Renal cortical epithelial cell (primary cell): ENCODE results near the gene MIER3. TPM values are rescaled to one million over a fixed set of nuclear protein-coding genes. Genes with fewer than 3 reads are reported as not detected.
"Not testable (repeated sequence)": the region's sequence is repeated elsewhere in the genome, so short reads cannot be mapped to it uniquely, and the experiment has no call there.

Experiments
- DNase-seq: peaks from one replicate; pipeline ENCODE4 v3.0.0-alpha.2; 2011; ENCODE audit warnings: low read depth
- total RNA-seq: library from RNA; depleted of rRNA; stranded (reverse); fragments of >200 nt; gene quantifications from 2 replicates; pipeline ENCODE4 v1.2.3, GENCODE V29; 2014

Gene MIER3, protein sequence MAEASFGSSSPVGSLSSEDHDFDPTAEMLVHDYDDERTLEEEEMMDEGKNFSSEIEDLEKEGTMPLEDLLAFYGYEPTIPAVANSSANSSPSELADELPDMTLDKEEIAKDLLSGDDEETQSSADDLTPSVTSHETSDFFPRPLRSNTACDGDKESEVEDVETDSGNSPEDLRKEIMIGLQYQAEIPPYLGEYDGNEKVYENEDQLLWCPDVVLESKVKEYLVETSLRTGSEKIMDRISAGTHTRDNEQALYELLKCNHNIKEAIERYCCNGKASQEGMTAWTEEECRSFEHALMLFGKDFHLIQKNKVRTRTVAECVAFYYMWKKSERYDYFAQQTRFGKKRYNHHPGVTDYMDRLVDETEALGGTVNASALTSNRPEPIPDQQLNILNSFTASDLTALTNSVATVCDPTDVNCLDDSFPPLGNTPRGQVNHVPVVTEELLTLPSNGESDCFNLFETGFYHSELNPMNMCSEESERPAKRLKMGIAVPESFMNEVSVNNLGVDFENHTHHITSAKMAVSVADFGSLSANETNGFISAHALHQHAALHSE
- total RNA-seq = 28.5 and 43.5 TPM in 2 replicates

DNA sequence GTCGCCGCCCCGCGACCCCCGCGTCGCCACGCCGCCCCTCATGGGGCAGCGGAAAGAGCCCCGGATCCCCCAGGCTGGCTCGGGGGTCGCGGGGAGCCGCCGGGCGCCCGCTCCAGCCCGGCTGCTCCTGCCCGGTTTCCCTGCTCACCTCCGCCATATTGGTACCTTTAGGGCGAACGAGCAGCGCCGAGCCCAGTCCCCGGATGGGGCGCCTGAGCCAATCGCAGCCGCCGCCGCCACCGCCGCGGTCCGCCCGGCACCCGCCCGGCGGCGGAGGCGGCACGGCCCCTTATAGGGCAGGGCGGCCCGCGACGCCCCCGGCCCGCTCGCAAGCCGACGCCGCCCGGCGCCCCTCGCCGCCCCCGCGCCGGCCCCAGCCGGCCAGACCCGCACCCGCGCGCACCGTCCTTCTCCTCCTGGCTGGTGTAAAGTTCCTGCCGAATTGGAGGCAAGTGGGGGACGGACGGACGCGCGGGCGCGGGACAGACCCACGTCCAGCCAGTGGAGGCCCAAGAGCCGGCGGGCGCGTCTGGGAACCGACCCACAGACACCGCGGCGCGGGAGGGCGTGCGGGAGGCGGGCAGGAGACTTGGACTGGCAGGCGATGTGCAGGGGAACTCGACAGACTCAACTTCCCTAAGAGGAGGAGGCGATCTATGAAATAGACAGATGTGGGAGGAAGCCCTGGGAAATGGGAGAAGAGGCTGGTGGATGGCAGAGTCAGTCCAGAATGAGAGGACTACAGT lies at the start of gene MIER3:
Gene MIER3, minus strand, starts transcription at position 178 of the 746 bp plus-strand sequence. Its CDS starts 21 bp downstream, at position 157.
- DNase-seq = peak; percentile 15

DNA sequence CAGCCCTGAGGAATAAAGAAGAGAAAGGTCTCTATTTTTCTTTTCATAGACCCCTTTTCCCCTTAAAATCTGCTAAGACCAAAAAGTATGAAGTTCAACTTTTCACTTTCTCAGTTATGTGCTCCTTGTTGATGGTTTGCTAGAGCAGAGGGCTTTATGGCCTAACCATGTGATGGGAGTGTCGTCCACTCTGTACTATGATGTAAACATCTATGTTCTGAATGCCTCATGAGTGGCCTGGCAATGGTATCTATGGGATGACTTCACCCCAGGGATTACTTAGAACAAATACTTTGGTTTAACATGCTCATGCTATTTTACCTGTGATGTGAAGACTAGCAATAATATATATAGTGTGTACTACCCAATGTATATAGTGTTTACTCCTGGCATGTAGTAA lies 43.7 kb upstream of the MIER3 start:
- DNase-seq = no peak

DNA sequence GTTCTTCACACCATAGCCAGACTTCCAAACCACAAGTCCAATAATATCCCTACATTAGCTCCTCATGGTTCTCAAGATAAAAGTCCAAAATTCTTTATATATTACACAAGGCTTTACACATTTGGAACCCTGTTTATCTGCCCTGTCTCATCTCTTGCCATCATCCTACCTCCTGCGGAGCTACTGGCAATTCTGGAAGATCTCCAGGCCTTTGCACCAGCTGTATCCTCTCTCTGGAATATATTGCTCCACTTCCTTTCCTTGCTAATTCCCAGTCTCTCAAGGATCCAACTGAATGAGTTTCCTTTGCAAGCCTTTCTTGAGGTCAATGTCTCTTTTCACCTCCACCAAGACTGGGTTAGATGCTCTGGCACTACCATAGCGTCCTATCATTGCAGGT lies 41.3 kb upstream of the MIER3 start:
- no peak for DNase-seq

DNA sequence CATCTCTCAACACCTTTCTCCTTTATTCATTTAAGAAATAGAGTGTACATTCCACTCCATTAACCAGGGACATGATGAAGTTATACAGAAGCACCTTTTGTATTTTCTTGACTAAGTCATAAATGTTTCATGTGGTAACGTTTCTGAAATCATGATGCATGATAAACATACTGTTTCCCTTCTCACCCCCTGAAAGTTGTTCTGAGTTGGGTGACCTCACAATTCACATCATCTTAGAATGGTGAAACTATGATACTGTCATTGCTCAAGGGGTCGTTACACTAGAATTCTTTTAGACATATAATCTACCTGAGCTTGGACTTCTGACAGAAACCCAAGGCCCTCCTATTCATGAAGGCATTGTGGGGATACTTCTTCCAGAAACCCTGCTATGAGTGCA lies 37.8 kb upstream of the MIER3 start:
- DNase-seq = no peak

DNA sequence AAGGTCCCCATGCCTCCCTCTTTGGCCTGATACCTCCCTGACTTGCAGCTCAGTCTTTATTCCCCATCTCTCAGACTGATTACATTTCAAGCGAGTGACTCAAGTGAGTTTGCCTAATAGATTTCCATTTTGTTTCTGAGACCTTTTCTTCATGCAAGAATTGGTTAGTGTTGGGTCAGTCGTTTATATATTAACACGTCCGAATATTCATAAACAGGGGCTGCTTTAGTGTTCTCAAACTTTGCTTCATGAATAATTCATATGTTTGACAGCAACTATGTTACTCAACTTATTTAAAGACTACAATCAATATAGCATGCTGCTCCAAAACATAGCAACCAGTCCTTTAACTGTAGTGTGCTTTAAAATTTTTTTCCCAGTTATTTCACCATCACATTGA lies 36.6 kb upstream of the MIER3 start:
- peak; percentile 74 for DNase-seq

DNA sequence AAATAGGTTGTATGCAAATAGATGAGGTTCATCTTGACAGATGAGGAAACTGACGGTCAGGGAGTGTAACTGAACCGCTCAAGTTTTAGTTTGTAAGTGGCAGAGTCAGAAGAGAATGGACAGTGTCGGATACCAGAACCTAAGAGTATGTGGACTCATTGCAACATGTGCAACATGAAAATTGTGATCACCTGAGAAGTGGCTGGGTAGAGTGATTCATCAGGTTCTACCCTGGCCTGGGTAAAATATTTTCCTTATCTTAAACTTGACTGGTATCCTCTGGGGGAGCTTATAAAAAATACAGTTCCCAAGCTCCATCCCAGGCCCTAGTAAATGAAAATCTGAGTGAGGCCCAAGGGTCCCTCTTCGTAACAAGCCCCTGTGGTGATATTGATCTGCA lies 35.2 kb upstream of the MIER3 start:
- DNase-seq = peak; percentile 17

DNA sequence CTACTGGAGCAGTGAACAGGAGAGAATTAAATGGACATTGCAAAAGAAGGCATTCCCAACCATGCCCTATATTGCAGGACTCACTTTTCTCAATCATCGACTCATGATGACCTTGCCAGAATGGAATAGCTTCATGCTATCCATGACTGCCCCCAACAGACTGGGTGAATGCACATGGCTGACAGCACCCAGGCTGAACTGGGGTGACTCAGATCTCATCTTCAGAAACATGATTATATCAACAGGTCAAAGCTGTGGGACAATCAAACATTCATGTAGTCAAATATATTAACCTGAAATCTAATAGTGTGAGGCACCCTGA lies 34.7 kb upstream of the MIER3 start:
- peak; percentile 90 for DNase-seq

DNA sequence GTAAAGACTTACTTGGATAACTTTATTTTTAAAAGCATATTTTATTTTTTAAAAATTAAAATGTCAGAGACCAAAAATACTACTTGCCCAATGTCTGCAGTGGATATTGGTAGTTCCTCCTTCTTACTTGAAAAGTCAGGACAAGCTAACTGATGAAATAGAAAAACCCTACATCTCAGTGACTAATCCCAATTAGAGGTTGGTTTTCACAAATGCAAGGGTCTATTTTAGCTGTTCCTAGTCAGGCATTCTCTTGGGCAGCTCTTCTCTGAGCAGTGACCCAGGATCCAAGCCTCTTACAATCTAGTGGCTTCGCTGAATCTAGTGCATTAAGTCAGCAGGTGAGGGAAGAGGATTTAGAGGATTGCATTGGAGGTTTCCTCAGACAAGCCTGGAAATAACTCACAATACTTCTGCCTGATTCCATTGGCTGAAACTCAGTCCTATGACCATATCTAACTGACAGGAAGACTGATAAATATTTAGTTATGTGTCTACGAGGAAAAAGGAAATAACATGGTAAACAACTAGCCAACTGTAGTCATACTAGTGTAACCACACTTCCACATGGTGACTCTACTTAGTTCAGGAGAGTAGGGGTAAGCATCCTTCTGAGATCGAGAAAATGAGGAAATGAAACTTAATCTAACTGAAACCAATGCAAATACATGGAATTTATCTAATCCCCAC lies 34.2 kb upstream of the MIER3 start:
- DNase-seq = peak; percentile 63

DNA sequence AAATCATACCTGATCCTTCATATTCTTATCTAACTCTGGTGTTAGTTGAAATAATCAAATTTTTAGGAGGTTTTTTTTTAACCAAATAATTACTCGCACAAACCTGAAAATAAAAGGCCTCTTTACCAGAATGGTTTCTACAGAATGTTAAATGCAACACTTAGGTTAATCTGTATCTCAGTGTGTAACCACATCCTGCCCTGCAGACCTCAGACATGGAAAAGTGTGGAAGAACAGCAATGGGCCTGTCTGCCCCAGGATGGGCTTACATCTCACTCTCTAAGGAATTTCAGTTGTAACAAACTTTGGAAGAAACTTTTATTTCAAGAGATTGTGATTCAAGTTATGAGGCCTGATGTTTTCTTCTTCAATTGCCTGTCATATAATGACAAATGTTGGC lies 32.5 kb upstream of the MIER3 start:
- peak; percentile 78 for DNase-seq

DNA sequence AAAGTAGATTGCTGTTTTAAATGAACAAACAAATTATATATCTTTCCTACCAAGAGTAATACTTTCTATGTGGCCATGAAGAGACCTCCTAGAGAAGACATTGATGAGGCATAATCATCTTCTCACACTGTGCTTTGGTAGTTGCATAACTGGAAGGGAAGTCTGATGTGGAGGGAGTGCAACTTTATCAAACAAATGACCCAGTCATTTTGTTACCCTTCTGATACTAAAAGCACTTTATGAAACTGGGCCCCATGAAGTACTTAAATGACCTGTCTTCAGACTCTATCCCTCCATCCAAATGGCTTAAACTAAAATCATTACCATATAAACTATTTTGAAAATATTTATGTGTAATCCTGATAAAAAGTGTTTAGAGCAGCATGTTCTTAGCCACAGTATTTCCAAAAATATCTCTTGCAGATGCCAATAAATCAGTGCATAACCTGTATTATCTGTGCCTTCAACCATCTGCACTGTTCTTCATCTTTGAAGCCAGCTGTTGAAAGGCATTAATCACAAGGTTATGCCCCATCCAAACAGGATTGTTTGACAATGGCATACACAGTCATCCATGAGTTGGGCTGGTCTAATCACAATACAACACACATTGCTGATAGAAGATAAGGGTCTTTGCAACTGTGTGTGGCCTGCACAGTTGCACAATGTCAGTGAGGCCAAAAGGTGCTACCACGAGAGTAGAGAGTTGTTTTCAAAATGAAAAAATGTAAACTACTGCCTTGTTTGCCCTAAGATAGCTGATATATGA lies 31.9 kb upstream of the MIER3 start:
- peak; percentile 41 for DNase-seq

DNA sequence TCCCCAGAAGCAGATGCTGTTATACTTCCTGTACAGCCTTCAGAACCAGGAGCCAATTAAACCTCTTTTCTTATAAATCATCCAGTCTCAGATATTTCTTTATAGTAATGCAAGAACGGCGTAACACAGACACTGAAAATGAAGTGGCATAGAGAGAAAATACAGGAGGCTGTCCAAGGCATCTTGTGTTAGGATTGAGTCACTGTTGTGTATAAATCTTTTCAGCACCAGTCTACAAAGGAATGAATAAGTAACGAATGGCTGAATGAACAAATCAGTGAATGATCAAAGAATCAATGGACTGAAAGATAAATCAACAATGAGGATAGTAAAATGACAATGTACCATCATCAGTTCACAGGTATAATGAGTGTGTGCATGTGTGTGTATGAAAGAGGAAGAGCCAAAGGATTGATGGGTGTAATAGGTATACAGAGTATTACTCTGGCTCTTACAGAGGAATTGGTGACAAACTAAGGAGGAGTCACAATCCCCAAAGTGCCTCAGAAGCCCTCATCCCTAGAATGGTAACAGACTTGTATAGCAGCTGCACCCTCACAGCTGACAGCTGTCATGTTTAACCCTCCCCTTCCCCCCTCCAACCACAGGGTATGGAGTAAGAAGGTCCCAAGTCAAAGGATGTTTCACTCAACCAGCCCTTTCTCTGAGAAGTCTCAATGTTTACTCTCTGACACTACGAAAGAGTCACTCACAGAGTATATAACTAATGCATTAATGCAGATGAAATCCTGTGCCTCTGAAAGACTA lies 29.8 kb upstream of the MIER3 start:
- DNase-seq = peak; percentile 68

DNA sequence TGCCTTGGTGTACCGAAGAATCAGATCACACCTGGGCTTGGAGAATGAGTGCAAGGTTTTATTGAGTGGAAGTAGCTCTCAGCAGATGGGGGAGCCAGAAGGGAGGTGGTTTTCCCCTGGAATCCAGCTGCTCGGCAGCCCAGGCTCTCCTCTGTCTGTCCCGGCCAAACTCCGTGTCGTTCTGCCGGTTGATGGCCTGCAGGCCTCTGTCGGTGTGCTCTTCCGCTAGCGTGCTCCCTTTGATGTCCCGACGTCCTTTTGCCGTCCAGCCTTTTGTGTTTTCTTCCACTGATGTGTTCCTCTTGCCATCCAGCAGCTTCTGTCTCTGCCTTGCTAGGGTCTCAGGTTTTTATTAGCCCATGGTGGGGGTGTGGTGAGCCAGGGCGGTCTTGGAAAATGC lies 28.0 kb upstream of the MIER3 start:
- DNase-seq = no peak

DNA sequence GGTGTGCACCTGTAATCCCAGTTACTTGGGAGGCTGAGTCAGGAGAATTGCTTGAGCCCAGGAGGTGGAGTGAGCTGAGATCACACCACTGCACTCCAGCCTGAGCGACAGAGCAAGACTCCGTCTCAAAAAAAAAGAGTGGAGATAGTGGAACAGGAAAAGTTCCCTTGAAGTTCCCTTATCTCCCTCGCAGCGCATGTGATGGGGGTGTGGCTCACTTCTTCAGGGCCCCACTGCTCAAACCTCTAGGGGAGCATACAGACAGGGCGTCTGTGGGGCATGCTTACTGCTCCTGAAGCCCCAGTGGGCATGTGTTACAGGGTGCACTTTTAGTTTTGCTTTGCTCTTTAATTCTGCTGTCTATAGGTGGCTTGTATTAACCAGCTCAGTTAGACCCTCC lies 27.6 kb upstream of the MIER3 start:
- DNase-seq = not testable (repeated sequence)

DNA sequence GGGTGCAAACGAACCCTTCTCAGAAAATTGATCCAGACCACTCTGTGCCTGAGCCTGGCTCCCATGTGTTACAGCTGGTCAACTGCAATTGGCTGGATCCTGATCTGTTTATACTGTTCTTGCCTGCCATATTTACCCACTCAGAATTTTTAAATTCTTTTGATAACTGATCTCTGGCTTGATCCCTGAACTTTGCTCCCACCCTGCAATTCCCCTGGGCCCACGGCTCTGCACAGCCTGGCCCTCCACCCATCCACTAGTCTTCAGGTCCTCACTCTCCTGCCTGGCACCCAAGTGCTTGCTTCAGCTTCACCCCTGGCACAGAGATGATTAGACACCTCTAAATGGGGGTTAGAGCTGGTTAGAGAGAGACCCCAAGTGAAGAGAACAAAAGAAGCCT lies 25.9 kb upstream of the MIER3 start:
- DNase-seq = no peak

DNA sequence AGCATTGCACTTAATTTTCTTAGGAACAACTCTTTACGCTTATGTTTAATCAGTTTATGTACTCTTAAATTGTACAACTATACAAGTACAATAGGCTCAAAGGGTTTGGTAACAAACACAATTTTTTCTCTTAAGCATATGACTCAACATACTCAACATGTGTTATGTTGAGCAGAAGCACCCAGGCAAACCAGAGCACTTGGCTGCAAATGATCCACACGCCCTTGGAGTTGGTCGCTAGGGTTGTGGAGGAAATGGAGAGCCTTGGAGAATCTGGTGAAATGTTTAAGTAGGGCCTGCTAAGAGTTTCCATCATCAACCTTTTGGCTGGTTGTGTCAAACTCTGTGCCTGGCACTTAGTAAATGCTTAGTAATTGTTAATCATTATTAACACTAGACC lies 25.1 kb upstream of the MIER3 start:
- DNase-seq = peak; percentile 49

DNA sequence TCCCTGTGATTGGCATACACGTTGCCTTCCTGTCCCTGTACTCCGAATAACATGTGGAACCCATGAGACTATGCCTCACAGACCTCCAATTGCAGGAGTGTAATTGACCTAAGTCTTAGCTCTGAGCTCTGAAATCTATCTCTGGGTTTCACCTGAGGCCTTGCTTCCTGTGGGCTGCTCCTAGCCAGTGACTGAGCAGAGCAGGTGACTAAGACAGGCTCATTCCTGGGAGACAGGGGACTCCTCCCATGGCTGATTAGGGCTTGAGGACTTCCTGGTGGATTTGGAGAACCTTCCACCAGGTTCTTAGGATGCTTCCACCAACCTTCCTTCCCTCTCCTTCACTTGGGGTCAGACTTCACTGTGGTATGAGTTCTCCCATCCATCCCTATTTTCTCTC lies 22.3 kb upstream of the MIER3 start:
- no peak for DNase-seq

DNA sequence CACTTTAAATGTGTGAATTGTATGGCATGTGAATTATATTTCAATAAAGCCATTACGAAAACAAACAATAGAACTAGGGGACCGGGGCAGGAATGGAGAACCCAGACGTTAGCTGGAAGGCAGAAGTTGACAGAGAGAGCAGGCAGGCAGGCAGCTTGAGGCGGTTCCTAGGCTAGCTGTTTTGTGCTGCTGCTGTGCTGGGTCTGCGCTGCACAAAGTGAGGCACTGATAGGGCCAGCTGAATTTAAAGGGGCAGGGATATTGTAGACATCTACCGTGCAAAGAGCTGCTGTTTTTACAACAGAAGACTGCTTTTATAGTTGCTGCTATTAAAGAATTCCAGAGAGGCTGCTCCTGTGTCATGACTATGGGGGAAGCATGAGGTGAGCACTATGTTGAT lies 21.6 kb upstream of the MIER3 start:
- DNase-seq = no peak

DNA sequence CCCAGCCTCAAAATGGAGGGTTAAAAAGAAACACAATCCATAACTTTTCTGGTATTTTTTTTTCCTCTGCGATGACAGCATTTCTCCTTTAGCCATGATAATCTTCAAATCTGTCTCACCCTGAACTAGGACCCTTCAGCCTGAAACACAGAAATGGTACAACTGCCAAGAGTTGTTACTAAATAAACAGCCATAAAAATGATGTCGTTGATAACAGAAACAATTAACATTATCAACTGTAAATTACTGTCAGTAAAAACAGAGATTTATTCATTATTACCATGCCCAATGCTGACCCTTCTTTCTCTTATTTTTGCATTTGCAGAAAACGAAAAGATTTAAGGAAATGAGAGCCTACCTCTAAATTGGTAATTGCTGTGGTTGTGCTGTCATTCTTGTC lies 19.4 kb upstream of the MIER3 start:
- no peak for DNase-seq

DNA sequence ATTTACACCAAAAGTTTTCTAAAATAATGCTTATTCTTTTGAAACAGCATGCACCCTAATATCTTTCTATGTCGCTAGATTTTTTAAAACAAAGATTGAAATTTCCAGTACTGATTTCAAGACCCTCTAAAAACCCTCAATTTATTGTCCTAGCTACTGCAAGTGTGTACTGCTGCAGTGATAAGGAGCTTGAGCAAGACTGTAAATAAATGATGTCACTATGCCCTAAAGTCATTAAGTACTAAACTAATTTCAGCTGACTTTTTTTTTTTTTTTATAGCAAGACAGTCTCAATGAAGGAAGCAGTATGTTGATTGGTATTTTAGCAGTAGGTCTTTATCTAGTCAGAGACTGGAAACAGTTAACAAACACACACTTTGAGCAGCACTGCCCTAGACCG lies 12.2 kb upstream of the MIER3 start:
- peak; percentile 40 for DNase-seq

DNA sequence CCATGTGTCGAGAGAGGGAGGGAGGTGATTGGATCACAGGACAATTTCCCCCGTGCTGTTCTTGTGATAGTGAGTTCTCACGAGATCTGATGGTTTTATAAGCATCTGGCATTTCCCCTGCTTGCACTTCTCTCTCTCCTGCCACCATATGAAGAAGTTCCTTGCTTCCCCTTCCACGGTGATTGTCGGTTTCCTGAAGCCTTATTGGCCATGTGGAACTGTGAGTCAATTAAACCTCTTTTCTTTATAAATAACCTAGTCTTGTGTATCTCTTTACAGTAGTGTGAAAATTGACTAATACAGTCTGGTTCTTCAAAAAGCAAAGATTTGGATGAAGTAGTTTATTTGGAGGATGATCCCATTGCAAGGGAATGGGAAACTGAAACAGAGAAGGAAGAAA lies 11.3 kb upstream of the MIER3 start:
- DNase-seq = no peak

DNA sequence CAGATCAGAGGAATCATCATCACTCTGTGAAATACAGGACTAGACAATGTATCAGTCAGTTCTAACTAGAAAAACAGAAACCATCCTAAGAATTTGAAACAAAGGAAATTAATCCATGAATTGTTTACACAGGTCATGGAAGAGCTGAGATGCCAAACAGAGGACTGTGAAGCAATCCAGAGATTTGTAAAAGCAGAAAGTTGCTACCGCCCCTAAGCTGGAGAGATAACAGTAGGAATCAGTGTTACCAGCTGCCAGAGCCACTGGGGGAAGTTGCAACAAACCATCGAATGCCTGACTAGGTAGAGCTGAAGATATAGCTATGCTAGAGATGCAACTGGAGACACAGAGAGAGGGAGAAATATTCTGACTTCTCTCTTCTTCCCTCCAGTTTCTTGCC lies 10.4 kb upstream of the MIER3 start:
- no peak for DNase-seq
